ENCODE data around the gene PPP2R3C.
"Not testable (repeated sequence)": the region's sequence is repeated elsewhere in the genome, so short reads cannot be mapped to it uniquely, and the experiment has no call there.

Gene PPP2R3C

DNA sequence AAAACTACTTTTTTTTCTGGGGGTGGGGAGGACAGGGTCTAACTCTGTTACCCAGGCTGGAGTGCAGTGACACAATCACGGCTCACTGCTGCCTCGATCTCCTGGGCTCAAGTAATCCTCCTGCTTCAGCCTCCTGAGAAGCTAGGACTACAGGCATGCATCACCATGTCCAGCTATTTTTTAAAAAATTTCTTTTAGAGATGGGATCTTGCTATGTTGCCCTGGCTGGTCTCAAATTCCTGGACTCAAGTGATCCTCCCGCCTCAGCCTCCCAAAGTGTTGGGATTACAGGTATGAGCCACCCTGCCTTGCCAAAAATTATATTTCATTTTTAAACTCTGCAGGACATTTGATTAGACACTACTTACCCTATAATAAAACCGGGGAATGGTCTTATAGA, 5.5 kb downstream of the PPP2R3C start:
- TF ChIP-seq, protein P1, sequence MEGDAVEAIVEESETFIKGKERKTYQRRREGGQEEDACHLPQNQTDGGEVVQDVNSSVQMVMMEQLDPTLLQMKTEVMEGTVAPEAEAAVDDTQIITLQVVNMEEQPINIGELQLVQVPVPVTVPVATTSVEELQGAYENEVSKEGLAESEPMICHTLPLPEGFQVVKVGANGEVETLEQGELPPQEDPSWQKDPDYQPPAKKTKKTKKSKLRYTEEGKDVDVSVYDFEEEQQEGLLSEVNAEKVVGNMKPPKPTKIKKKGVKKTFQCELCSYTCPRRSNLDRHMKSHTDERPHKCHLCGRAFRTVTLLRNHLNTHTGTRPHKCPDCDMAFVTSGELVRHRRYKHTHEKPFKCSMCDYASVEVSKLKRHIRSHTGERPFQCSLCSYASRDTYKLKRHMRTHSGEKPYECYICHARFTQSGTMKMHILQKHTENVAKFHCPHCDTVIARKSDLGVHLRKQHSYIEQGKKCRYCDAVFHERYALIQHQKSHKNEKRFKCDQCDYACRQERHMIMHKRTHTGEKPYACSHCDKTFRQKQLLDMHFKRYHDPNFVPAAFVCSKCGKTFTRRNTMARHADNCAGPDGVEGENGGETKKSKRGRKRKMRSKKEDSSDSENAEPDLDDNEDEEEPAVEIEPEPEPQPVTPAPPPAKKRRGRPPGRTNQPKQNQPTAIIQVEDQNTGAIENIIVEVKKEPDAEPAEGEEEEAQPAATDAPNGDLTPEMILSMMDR (conservative IDR thresholded peaks at IDR 0.05; ENCODE audit: low read depth, low read length), result no peak
- H3K4me3 ChIP-seq (ENCODE audit: low read length), result no peak overlapping the region

DNA sequence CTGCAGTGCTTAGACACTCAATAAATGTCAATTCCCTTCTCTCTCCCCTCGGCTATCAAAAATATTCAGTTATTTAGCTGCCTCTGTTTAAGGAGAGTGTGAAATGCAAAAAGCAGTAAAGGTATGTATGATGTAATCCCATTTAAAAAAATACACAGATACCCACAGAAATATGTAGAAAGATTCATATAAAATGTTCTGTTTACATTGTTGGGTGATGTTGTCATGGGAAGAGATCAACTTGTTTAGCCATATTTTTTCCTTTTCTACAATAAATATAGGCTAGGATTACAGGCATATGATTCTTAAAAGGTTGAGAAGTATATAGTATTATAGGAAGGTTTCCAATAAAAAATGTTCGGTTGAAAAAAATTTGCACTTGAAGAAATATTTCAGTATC, 7.8 kb downstream of the PPP2R3C start:
- H3K4me3 ChIP-seq (ENCODE audit: low read length), result no peak overlapping the region
- no peak for DNase-seq (ENCODE audit: low read depth)
- TF ChIP-seq, protein P1 (conservative IDR thresholded peaks at IDR 0.05; ENCODE audit: low read depth, low read length), result no peak

More for the DNA sequence above, 5.5 kb downstream of the PPP2R3C start:
- DNase-seq (ENCODE audit: low read depth), result no peak

DNA sequence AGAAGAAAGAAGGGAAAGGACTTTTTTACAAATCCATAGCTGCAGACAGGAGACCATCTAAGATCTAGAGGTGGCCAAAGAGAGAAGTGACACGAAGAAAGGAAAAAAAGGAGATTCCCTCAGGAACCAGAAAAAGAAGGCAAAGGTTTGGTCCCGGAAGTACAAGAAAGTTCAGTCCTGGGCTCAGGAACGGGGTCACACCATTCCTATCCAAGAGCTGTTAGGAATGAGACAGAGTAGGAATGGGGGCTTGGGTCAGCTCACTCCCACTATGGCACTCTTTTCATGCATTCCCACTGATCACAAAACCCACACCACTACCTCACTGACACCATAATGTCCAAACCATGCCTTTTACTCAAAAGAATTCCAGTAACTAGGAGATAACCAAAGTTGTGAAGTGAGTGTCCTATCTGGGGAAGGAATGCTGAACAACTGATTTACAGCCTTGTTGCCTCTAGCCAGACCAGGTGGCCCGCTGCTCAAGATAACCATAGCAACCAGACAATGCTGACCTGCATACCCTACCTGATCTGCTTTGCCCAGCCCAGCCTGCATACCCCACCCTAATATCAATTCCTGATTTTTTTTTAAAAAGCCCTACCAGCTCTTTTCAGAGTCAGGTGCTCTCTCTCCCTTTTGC, 8.4 kb downstream of the PPP2R3C start:
- DNase-seq (ENCODE audit: low read depth), result no peak
- TF ChIP-seq, protein P1 (conservative IDR thresholded peaks at IDR 0.05; ENCODE audit: low read depth, low read length), result no peak
- H3K4me3 ChIP-seq (ENCODE audit: low read length), result no peak overlapping the region

DNA sequence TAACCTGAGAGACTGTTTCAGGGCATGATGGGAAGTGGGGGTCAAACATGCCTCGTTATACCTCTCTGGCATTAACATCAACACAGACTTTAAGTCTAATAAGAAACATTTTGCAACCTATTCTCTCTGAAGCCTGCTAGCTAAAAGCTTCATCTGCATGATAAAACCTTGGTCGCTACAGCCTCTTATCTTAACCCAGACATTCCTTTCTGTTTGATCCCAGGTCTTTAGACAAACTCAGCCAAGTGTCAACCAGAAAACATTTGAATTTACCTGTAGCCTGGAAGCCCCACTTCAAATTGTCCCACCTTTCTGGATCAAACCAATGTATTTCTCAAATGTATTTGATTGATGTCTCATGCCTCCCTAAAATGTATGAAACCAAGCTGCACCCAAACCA, 9.1 kb downstream of the PPP2R3C start:
- TF ChIP-seq, protein P1 (conservative IDR thresholded peaks at IDR 0.05; ENCODE audit: low read depth, low read length), result no peak
- DNase-seq (ENCODE audit: low read depth), result no peak
- H3K4me3 ChIP-seq (ENCODE audit: low read length), result no peak overlapping the region

DNA sequence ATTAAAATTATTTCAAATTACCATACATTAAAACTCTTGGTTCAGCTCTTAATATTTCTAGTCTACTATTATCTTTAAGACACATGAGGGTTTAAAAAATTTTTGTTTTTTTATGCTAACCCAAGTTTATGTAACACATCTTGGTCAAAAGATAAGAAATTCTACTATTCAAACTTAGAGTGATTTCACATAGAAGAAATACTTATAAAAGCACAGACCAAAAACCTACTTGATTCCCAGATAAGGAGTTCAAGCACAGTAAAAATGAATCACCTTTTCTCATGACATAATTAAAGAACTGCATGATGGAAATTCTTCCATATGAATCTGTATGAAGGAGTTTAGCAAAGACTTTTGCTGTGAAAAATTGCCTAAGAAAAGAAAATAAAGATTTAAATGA, 13.9 kb downstream of the PPP2R3C start:
- TF ChIP-seq, protein P1 (conservative IDR thresholded peaks at IDR 0.05; ENCODE audit: low read depth, low read length), result no peak
- no peak for DNase-seq (ENCODE audit: low read depth)
- no peak overlapping the region for H3K4me3 ChIP-seq (ENCODE audit: low read length)

DNA sequence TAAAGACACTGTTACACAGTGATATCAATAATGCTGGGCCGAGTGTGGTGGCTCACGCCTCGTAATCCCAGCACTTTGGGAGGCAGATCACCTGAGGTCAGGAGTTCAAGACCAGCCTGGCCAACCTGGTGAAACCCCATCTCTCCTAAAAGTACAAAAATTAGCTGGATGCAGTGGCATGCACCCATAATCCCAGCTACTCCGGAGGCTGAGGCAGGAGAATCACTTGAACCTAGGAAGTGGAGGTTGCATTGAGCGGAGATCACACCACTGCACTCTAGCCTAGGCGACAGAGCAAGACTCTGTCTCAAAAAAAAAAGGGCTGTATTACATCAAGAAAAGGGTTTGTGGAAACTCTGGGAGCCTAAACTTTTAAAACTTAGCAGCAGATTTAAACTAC, 27.1 kb downstream of the PPP2R3C start:
- H3K4me3 ChIP-seq (ENCODE audit: low read length); DNase-seq (ENCODE audit: low read depth): not testable (repeated sequence)

DNA sequence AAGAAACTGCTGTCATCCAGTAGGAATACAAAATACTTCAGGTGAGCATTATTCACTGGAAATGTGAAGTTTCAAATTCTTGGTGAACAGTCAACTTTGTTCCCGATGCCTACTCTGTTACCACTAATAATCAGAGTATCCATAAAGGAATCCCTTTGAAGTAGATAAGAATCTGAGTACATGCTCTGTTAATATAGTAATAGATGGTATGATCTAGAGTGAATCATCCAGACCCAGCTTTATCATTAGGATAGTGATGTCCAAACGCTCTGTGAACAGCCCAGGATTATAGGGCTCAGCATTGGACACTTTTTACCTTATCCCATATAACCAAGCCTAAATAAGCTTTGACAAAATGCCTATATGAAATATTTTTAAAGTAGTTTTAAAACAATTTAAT, 33.3 kb downstream of the PPP2R3C start:
- TF ChIP-seq, protein P1 (conservative IDR thresholded peaks at IDR 0.05; ENCODE audit: low read depth, low read length), result no peak
- no peak for DNase-seq (ENCODE audit: low read depth)
- no peak overlapping the region for H3K4me3 ChIP-seq (ENCODE audit: low read length)
